ENCODE results near the gene NPAS3.

NPAS3 gene

GRCh38 chr14:33490555-33490954, 551.9 kb downstream of the NPAS3 start:
- TF ChIP-seq CTCF (IDR thresholded peaks at IDR 0.05; ENCODE audit: borderline replicate concordance, extremely low read depth, low read length, poor library complexity, severe bottlenecking) (no peak), EZH2 (IDR thresholded peaks at IDR 0.05; ENCODE audit: borderline replicate concordance, low read depth, low read length, severe bottlenecking) (no peak)
- Histone ChIP-seq H3K4me3 (ENCODE audit: low read depth in 1 of 2, low read length in 2 of 2) (no peak overlapping the region), H4K20me1 (ENCODE audit: insufficient read depth, low read length) (no peaks in the 10 kb centered on the region), H3K4me2 (ENCODE audit: insufficient read depth, low read length) (no peak overlapping the region), H3K27me3 (ENCODE audit: insufficient read depth, low read length, poor library complexity) (peaks cover 11% of the 10 kb centered on the region), H3K9ac (ENCODE audit: low read depth, low read length) (no peak overlapping the region), H3K36me3 (ENCODE audit: insufficient read depth, low read length) (no peaks in the 10 kb centered on the region), H3K27ac (ENCODE audit: low read length) (no peak overlapping the region), H3K4me1 (ENCODE audit: insufficient read depth, low read length) (no peaks in the 10 kb centered on the region), H2AFZ (ENCODE audit: low read depth, low read length) (no peak overlapping the region), H3K9me3 (ENCODE audit: insufficient read depth, low read length, severe bottlenecking) (no peaks in the 10 kb centered on the region), H3K79me2 (ENCODE audit: insufficient read depth, low read length) (no peaks in the 10 kb centered on the region)
- DNase-seq (no peak), ATAC-seq (ENCODE audit: insufficient read depth, low read depth) (no peak)

GRCh38 chr14:33491112-33491511, 552.4 kb downstream of the NPAS3 start:
- TF ChIP-seq CTCF (IDR thresholded peaks at IDR 0.05; ENCODE audit: borderline replicate concordance, extremely low read depth, low read length, poor library complexity, severe bottlenecking) (no peak), EZH2 (IDR thresholded peaks at IDR 0.05; ENCODE audit: borderline replicate concordance, low read depth, low read length, severe bottlenecking) (no peak)

GRCh38 chr14:33492491-33492890, 553.8 kb downstream of the NPAS3 start:
- no peak overlapping the region for H3K9ac ChIP-seq (ENCODE audit: low read depth, low read length)
- no peaks in the 10 kb centered on the region for H3K4me1 ChIP-seq (ENCODE audit: insufficient read depth, low read length)
- TF ChIP-seq CTCF (IDR thresholded peaks at IDR 0.05; ENCODE audit: borderline replicate concordance, extremely low read depth, low read length, poor library complexity, severe bottlenecking) (no peak), EZH2 (IDR thresholded peaks at IDR 0.05; ENCODE audit: borderline replicate concordance, low read depth, low read length, severe bottlenecking) (no peak)
- H3K27ac ChIP-seq (ENCODE audit: low read length), result no peak overlapping the region
- H2AFZ ChIP-seq (ENCODE audit: low read depth, low read length), result no peak overlapping the region
- DNase-seq (no peak), ATAC-seq (ENCODE audit: insufficient read depth, low read depth) (no peak)
- H3K36me3 ChIP-seq (ENCODE audit: insufficient read depth, low read length), result no peaks in the 10 kb centered on the region
- H3K27me3 ChIP-seq (ENCODE audit: insufficient read depth, low read length, poor library complexity), result peaks cover 5% of the 10 kb centered on the region
- no peaks in the 10 kb centered on the region for H3K9me3 ChIP-seq (ENCODE audit: insufficient read depth, low read length, severe bottlenecking)
- H3K79me2 ChIP-seq (ENCODE audit: insufficient read depth, low read length), result no peaks in the 10 kb centered on the region
- no peak overlapping the region for H3K4me2 ChIP-seq (ENCODE audit: insufficient read depth, low read length)
- H3K4me3 ChIP-seq (ENCODE audit: low read depth in 1 of 2, low read length in 2 of 2), result no peak overlapping the region
- no peaks in the 10 kb centered on the region for H4K20me1 ChIP-seq (ENCODE audit: insufficient read depth, low read length)

More at GRCh38 chr14:33491112-33491511, 552.4 kb downstream of the NPAS3 start:
- Histone ChIP-seq H3K27ac (ENCODE audit: low read length) (no peak overlapping the region), H3K4me2 (ENCODE audit: insufficient read depth, low read length) (no peak overlapping the region), H3K4me3 (ENCODE audit: low read depth in 1 of 2, low read length in 2 of 2) (no peak overlapping the region), H2AFZ (ENCODE audit: low read depth, low read length) (no peak overlapping the region), H3K79me2 (ENCODE audit: insufficient read depth, low read length) (no peaks in the 10 kb centered on the region), H3K36me3 (ENCODE audit: insufficient read depth, low read length) (no peaks in the 10 kb centered on the region), H3K4me1 (ENCODE audit: insufficient read depth, low read length) (no peaks in the 10 kb centered on the region), H3K9ac (ENCODE audit: low read depth, low read length) (no peak overlapping the region), H4K20me1 (ENCODE audit: insufficient read depth, low read length) (no peaks in the 10 kb centered on the region), H3K9me3 (ENCODE audit: insufficient read depth, low read length, severe bottlenecking) (no peaks in the 10 kb centered on the region), H3K27me3 (ENCODE audit: insufficient read depth, low read length, poor library complexity) (peaks cover 5% of the 10 kb centered on the region)
- ATAC-seq (ENCODE audit: insufficient read depth, low read depth) (no peak), DNase-seq (no peak)

GRCh38 chr14:33493266-33493665, 554.6 kb downstream of the NPAS3 start:
- H4K20me1 ChIP-seq (ENCODE audit: insufficient read depth, low read length), result no peaks in the 10 kb centered on the region
- H3K4me3 ChIP-seq (ENCODE audit: low read depth in 1 of 2, low read length in 2 of 2), result no peak overlapping the region
- H3K36me3 ChIP-seq (ENCODE audit: insufficient read depth, low read length), result no peaks in the 10 kb centered on the region
- H3K4me1 ChIP-seq (ENCODE audit: insufficient read depth, low read length), result no peaks in the 10 kb centered on the region
- H3K79me2 ChIP-seq (ENCODE audit: insufficient read depth, low read length), result no peaks in the 10 kb centered on the region
- H3K9me3 ChIP-seq (ENCODE audit: insufficient read depth, low read length, severe bottlenecking), result no peaks in the 10 kb centered on the region
- no peak overlapping the region for H2AFZ ChIP-seq (ENCODE audit: low read depth, low read length)
- DNase-seq (no peak), ATAC-seq (ENCODE audit: insufficient read depth, low read depth) (no peak)
- no peak overlapping the region for H3K9ac ChIP-seq (ENCODE audit: low read depth, low read length)
- no peak overlapping the region for H3K27ac ChIP-seq (ENCODE audit: low read length)
- H3K27me3 ChIP-seq (ENCODE audit: insufficient read depth, low read length, poor library complexity), result peaks cover 5% of the 10 kb centered on the region
- H3K4me2 ChIP-seq (ENCODE audit: insufficient read depth, low read length), result no peak overlapping the region
- TF ChIP-seq CTCF (IDR thresholded peaks at IDR 0.05; ENCODE audit: borderline replicate concordance, extremely low read depth, low read length, poor library complexity, severe bottlenecking) (no peak), EZH2 (IDR thresholded peaks at IDR 0.05; ENCODE audit: borderline replicate concordance, low read depth, low read length, severe bottlenecking) (no peak)

Measured in DND-41 (cell line).